HG02763 (cell line): ENCODE data around the gene SLC22A23.

Source experiments
- ATAC-seq: cut with Tn5 transposase; IDR thresholded peaks from one replicate; pipeline ENCODE4 v1.9.1; 2021; ENCODE audit warnings: mild to moderate bottlenecking, moderate library complexity; ENCODE audit not compliant: unreplicated experiment

Gene SLC22A23, protein sequence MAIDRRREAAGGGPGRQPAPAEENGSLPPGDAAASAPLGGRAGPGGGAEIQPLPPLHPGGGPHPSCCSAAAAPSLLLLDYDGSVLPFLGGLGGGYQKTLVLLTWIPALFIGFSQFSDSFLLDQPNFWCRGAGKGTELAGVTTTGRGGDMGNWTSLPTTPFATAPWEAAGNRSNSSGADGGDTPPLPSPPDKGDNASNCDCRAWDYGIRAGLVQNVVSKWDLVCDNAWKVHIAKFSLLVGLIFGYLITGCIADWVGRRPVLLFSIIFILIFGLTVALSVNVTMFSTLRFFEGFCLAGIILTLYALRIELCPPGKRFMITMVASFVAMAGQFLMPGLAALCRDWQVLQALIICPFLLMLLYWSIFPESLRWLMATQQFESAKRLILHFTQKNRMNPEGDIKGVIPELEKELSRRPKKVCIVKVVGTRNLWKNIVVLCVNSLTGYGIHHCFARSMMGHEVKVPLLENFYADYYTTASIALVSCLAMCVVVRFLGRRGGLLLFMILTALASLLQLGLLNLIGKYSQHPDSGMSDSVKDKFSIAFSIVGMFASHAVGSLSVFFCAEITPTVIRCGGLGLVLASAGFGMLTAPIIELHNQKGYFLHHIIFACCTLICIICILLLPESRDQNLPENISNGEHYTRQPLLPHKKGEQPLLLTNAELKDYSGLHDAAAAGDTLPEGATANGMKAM

DNA sequence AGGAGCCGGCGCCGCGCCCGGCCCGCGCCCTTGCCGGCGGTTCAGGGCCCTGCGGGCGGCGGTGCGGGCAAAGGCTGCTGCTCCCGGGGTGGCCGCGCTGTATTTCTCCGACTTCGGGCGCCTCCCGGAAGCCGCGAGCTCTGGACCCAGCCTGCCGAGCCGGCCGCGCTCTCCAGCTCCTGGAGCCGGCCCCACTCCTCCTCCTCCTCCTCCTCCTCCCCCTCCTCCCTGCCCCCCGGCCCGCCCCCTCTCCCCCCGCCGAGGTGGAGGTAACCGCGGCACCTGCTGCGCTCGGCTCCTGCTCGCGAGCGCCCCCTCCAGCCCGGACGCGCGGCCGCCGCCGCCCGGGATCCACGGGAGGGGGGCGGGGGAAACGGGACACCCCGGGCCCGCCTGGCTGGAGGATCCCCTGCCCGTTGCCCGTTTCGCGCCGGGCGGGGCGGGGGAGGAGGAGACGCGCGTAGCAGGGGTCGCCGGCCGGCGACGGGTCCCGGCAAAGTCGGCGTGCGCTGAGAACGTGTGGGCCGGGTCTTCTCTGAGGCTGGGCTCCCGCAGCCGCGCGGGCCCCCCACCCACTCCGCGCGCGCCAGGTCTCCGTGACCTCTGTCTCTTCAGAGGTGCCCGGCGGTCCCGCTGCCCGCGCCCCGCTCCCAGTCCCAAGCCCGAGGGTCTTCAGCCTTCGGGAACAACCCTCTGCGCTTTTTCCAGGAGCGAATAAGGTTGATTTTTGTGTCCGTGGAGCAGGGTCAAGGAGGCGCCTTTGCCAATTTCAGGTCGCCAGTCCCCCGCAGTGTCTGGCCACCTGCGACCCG is at the start of gene SLC22A23:
Gene SLC22A23, minus strand, starts transcription at position 153 of the 812 bp plus-strand sequence. CDS start 491 bp downstream, outside the sequence.
- ATAC-seq, result no peak

GRCh38 chr6:3506200-3506599 is 49.4 kb upstream of the SLC22A23 start:
- ATAC-seq, result no peak

DNA sequence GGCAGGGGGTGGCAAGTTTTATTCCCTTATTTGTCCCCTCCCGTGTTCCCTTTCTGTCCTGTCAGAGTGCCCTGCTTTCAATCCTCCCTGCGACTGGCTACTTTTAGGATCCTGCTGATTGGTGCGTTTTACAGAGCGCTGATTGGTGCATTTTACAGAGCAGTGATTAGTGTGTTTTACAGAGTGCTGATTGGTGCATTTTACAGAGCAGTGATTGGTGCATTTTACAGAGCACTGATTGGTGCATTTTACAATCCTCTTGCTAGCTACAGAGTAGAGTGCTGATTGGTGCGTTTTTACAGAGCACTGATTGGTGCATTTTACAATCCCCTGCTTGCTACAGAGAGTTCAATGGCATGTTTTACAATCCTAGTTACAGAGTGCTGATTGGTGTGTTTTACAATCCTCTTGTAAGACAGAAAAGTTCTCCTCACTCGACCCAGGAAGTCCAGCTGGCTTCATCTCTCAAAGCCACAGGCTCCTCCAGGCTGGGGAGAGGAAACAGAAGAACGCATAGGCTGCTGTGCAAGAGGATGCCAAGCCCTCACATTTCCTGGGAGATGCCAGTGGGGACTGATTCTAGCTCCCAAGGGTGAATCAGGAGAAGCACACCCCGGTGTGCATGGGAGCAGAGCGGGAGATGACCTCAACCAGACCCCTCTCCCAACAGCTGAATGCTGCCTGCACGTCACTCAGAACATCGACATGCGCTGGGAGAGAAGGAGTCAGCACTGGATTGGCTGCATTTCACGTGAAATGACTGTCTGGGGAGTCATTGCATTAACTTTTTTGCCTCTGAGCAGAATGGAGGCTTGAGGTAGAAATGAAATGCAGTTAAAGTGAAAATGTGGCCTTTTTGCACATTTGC is 48.3 kb upstream of the SLC22A23 start:
- ATAC-seq, result no peak

DNA sequence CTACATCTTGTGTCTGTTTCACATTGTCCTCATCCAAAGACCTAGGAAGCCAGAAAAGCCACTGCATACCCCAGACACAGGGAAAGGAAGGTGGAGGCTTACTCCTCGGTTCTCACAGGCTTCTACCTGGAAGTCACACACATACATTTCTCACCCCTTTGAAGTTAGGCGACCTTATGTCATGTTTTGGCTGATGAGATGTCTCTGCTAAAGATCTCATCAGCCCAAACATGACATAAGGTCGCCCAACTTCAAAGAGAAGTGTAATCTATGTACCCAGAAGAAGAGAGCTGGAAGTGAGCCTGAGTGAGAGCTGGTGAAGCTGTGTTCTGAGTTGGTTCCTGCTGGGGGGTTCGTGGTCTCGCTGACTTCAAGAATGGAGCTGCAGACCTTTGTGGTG is 47.5 kb upstream of the SLC22A23 start:
- ATAC-seq, result no peak

DNA sequence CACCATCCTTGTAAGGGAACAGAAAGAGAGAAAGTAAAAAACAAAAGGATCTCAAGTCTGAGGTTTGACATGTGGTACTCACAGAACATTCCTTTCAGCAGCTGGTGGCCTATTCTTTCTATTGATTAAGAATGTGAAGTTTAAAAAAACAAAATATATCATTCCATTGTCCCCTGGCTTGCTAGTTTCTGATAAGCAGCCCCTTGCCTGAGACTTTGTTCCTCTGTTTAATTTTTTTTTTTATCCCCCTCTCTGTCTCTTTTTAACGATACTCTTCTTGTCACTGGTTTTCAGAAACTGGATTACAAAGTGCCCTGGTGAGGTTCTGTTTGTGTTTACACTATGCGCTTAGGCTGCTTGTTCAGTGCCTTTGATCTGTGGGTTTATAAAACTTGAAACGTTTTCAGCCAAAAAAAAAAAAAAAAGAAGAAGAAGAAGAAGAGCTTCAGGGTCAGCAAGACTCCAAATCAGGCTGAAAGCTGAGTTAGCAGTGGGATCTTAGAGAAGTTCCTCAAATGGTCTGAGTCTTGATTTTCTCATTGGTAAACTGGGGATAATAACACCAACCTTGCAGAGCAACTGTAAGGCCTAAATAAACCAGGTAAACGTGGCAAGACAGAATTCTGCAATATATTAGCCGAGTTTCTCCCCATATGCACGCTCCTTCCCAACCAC is 45.1 kb upstream of the SLC22A23 start:
- ATAC-seq, result no peak

DNA sequence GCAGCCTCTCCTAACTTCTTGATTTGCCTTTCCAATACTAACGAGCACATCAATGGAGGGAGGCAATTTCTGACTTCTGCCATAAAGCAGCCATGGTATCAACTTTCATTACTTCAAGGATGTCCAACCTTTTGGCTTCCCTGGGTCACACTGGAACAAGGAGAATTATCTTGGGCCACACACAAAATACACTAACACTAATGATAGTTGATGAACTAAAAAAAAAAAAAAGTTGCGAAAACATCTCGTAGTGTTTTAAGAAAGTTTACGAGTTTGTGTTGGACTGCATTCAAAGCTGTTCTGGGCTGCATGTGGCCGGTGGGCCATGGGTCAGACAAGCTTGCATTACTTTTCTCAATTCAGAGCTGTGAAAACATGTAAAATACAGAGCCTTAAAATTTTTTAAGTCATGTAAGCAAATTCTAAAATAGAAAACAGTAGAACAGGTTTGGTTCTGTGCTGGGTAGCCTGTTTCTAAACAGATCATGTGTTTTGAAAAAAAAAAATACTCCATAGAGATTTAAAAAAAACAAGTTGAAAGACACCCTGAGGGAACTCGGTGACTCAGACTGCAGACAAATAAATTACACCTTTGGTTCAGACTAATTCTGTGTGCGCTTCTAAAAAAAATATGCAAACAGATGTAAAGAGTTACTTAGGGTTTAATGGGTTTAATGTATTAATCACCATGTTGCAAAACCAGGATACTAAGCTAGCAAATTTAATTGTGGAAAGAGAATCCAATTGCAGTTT is 43.6 kb upstream of the SLC22A23 start:
- no peak for ATAC-seq

DNA sequence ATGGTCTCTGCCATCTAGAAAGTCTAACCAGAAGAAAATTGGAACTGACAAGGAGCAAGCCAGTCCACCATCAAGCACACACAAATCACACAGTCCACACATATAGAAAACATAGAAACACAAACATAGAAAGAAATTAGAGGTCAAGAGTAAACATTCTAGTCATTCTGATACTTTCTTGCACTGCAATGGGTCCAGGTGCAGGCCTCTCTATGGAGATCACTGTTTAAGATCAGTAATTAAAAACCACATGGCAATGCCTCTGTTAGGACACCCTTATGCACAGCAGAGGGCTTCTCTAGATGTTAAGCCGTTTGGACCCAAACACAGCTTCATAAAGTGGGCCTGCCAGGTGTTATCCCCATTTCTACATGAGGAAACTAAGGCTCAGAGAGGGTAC is 42.8 kb upstream of the SLC22A23 start:
- no peak for ATAC-seq

- no peak for ATAC-seq
Observed at GRCh38 chr6:3496395-3496794, 39.5 kb upstream of the SLC22A23 start.

DNA sequence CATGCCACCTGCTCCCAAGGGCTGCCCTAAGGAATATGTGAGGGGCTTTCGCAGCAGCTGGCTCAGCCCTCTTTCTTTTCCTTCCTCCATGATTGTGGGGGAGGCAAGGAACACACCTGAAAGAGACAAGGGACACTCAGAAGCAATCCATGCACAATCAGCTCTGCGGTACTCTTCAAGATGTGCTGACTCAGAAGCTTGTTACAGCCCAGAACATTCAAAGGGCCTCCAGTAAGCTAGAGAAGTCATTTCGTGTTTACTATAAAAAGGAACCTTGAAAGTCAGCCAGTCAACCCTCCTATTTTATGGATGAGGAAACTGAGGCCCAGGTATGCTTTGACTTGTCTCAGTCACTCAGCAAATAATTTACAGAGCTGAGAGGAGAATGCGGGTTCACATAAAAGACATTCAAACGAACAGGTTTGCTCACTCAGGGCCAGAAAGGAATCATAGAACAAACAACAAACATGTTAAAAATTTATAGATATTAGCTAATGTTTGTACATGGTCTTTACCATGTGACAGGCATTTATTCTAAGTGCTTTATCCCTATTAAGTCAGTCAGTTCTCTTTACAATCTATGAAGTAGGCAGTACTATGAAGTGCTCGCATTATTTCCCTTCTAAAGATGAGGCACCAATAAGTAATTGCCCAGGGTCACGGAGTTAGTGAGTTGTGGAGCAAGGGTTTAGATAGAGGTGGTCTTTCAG is 37.7 kb upstream of the SLC22A23 start:
- ATAC-seq, result no peak

DNA sequence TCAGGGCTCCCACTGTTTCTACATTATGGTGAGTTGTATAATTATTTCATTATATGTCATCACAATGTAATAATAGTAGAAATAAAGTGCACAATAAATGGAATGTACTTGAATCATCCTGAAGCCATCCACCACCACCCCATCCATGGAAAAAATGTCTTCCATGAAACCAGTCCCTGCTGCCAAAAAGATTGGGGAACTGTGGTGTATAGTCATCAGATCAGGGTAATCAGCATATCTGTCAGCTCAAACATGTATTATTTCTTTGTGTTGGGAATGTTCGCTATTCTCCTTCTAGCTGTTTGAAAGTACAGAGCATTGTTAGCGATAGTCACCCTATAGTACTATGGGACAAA is 33.8 kb upstream of the SLC22A23 start:
- no peak for ATAC-seq

- ATAC-seq, result no peak
Observed at GRCh38 chr6:3489961-3490624, 33.2 kb upstream of the SLC22A23 start.

DNA sequence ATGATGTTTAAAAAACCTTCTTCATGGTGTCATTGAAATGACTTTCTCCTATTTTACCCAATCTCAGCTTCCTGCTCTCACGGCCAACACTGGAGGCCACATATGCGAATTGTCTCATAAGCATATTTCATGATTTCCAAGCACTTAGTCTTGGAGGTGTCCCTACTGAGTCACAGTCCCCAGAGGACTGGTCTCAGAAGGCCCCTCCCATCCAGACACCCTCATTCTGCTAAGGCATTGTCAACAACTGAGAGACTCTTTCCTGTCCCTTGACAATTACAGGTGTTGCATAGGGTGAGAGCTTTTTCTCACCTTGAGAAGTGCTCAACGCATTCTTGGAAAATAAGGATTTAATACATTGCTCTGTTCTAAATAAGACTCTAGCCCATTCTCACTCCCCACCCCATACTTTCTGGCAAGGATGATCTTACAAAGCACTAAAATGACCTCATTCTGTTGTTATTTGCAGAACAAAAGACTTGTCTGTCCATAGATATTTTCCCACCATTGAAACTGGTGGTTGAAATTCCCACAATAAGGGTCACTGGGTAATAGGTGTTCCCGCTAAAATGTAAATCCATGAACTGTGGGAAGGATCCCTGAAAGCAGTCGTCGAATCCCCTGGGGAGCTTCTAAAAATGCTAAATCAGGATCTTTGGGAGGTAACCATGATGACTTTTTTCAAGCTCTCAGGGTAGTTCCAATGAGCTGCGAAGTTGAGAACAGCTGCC is 32.3 kb upstream of the SLC22A23 start:
- no peak for ATAC-seq

GRCh38 chr6:3484946-3485345 is 28.1 kb upstream of the SLC22A23 start:
- ATAC-seq, result no peak

GRCh38 chr6:3484192-3484591 is 27.3 kb upstream of the SLC22A23 start:
- ATAC-seq, result no peak

- no peak for ATAC-seq
Observed at GRCh38 chr6:3483675-3484074, 26.8 kb upstream of the SLC22A23 start.

GRCh38 chr6:3482869-3483268 is 26.0 kb upstream of the SLC22A23 start:
- no peak for ATAC-seq

- ATAC-seq, result no peak
Observed at GRCh38 chr6:3481640-3482039, 24.8 kb upstream of the SLC22A23 start.

DNA sequence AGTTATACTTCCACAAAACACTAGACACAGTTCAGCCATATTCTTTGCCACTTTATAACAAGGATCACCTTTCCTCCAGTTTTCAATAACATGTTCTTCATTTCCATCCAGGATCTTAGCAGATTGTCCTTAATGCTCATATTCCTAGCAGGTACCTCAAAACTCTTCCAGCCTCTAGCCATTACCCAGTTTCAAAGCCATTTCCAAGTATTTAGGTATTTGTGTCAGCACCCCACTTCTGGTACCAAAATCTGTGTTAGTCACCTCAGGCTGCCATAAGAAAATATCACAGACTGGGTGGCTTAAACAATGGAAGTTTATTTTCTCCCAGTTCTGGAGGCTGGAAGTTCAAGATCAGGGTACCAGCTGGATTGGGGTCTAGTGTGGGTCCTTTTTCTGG is 23.2 kb upstream of the SLC22A23 start:
- ATAC-seq, result no peak
